Trophoblast cell (in vitro differentiated cells and primary cell): ENCODE measurements around the gene ARHGAP45.

Experiments
- DNase-seq, 2 donors: peaks; one replicate each; pipeline ENCODE4 v3.0.0-alpha.2; 2016
- H2AFZ ChIP-seq: 2 replicates; pipeline ENCODE4 v1.6.1; 2013; ENCODE audit warnings: low read length, moderate library complexity, mild to moderate bottlenecking; ENCODE audit not compliant: insufficient read depth, poor library complexity
- H2AK5ac ChIP-seq: 2 replicates; pipeline ENCODE4 v1.6.1; 2013; ENCODE audit warnings: mild to moderate bottlenecking, low read length
- H2BK120ac ChIP-seq: 2 replicates; pipeline ENCODE4 v1.6.1; 2013; ENCODE audit warnings: low read length, mild to moderate bottlenecking, moderate library complexity; ENCODE audit not compliant: insufficient read depth, poor library complexity
- H2BK12ac ChIP-seq: 2 replicates; pipeline ENCODE4 v1.6.1; 2013; ENCODE audit warnings: mild to moderate bottlenecking, low read length, moderate library complexity
- H2BK5ac ChIP-seq: 2 replicates; pipeline ENCODE4 v1.6.1; 2013; ENCODE audit warnings: low read length, low read depth, moderate library complexity, mild to moderate bottlenecking; ENCODE audit not compliant: poor library complexity
- H3K14ac ChIP-seq: 2 replicates; pipeline ENCODE4 v1.6.1; 2013; ENCODE audit warnings: mild to moderate bottlenecking, low read length
- H3K18ac ChIP-seq: 2 replicates; pipeline ENCODE4 v1.6.1; 2013; ENCODE audit warnings: mild to moderate bottlenecking, low read length
- H3K23ac ChIP-seq: 2 replicates; pipeline ENCODE4 v1.6.1; 2013; ENCODE audit warnings: low read length
- H3K27ac ChIP-seq: 2 replicates; pipeline ENCODE4 v1.5.1; 2013; ENCODE audit warnings: low read depth, mild to moderate bottlenecking, inconsistent platforms, low read length, moderate library complexity
- H3K27me3 ChIP-seq: 2 replicates; pipeline ENCODE4 v1.6.1; 2013; ENCODE audit warnings: inconsistent platforms, mild to moderate bottlenecking, low read length, moderate library complexity; ENCODE audit not compliant: insufficient read depth
- H3K36me3 ChIP-seq, 2 experiments: 1 replicate in 1 of 2; 2 replicates in 1 of 2; pipeline ENCODE4 v1.6.1; 2013; ENCODE audit warnings: low read length in 2 of 2, mild to moderate bottlenecking in 2 of 2, moderate library complexity in 1 of 2; ENCODE audit not compliant: insufficient read depth in 2 of 2, control insufficient read depth in 1 of 2
- H3K4ac ChIP-seq: 2 replicates; pipeline ENCODE4 v1.6.1; 2013; ENCODE audit warnings: low read depth, mild to moderate bottlenecking, low read length, moderate library complexity
- H3K4me1 ChIP-seq, 2 experiments: 1 replicate in 1 of 2; 2 replicates in 1 of 2; pipeline ENCODE4 v1.6.1; 2013; ENCODE audit warnings: low read length in 2 of 2, mild to moderate bottlenecking in 2 of 2, moderate library complexity in 1 of 2; ENCODE audit not compliant: insufficient read depth in 2 of 2, control insufficient read depth in 1 of 2
- H3K4me2 ChIP-seq: 2 replicates; pipeline ENCODE4 v1.6.1; 2013; ENCODE audit warnings: inconsistent platforms, mild to moderate bottlenecking, low read length, moderate library complexity
- H3K4me3 ChIP-seq: 2 replicates; pipeline ENCODE4 v1.5.1; 2013; ENCODE audit warnings: mild to moderate bottlenecking, low read depth, low read length, inconsistent platforms
- H3K79me1 ChIP-seq: one replicate; pipeline ENCODE4 v1.6.1; 2013; ENCODE audit warnings: low read length
- H3K79me2 ChIP-seq: 2 replicates; pipeline ENCODE4 v1.6.1; 2013; ENCODE audit warnings: low read length, mild to moderate bottlenecking; ENCODE audit not compliant: control insufficient read depth, insufficient read depth, poor library complexity
- H3K9ac ChIP-seq: 2 replicates; pipeline ENCODE4 v1.6.1; 2013; ENCODE audit warnings: mild to moderate bottlenecking, low read length
- H3K9me3 ChIP-seq: 2 replicates; pipeline ENCODE4 v1.6.1; 2013; ENCODE audit warnings: low read depth, mild to moderate bottlenecking, control low read depth, inconsistent platforms, low read length; ENCODE audit not compliant: insufficient read depth
- H4K12ac ChIP-seq: 2 replicates; pipeline ENCODE4 v1.6.1; 2013; ENCODE audit warnings: low read depth, mild to moderate bottlenecking, low read length, moderate library complexity
- H4K8ac ChIP-seq: 2 replicates; pipeline ENCODE4 v1.6.1; 2013; ENCODE audit warnings: low read depth, mild to moderate bottlenecking, low read length, moderate library complexity
- H4K91ac ChIP-seq: one replicate; pipeline ENCODE4 v1.6.1; 2013; ENCODE audit warnings: low read depth, mild to moderate bottlenecking, low read length, moderate library complexity
- WGBS: extraction: QIAGEN DNeasy Blood & Tissue Kit; methylation state at CpG from one replicate; pipeline ENCODE4 v1.1.7; 2013; ENCODE audit warnings: missing lambda C conversion rate; ENCODE audit not compliant: insufficient read length, insufficient coverage; ENCODE audit errors: extremely low coverage; 5-methylcytosine and 5-hydroxymethylcytosine counted together

Gene ARHGAP45

GRCh38 chr19:1063030-1063908 is 3.7 kb upstream of the ARHGAP45 start:
- Histone ChIP-seq H2BK5ac (no peak overlapping the region), H3K4me3 (peak overlapping the region; percentile 2), H3K9ac (no peak overlapping the region), H3K18ac (no peak overlapping the region), H4K12ac (no peak overlapping the region), H3K27ac (no peak overlapping the region), H4K91ac (no peak overlapping the region), H2BK12ac (no peak overlapping the region), H2AK5ac (no peak overlapping the region), H3K79me2 (no peaks in the 10 kb centered on the region), H3K27me3 (no peaks in the 10 kb centered on the region), H4K8ac (no peak overlapping the region), H2BK120ac (no peak overlapping the region), H3K23ac (no peak overlapping the region), H3K79me1 (peaks cover 18% of the 10 kb centered on the region), H3K4me1 (peaks cover 27 to 28% of the 10 kb centered on the region in 2 experiments), H3K4ac (no peak overlapping the region), H3K14ac (no peak overlapping the region), H2AFZ (no peak overlapping the region), H3K4me2 (no peak overlapping the region), H3K9me3 (peaks cover 19% of the 10 kb centered on the region), H3K36me3 (peaks cover 7% of the 10 kb centered on the region in 2 experiments)
- DNase-seq, result peak; percentile 64
- no CpG with 5 or more reads among the region's 37 CpGs for WGBS

GRCh38 chr19:1063909-1064660 is 2.9 kb upstream of the ARHGAP45 start:
- peak overlapping the region; percentile 36 for H4K91ac ChIP-seq
- no peak overlapping the region for H3K9ac ChIP-seq
- H2AFZ ChIP-seq, result no peak overlapping the region
- no peak overlapping the region for H3K4ac ChIP-seq
- H2AK5ac ChIP-seq, result no peak overlapping the region
- no peak overlapping the region for H3K23ac ChIP-seq
- no peak overlapping the region for H3K4me2 ChIP-seq
- H3K36me3 ChIP-seq, result no peaks in the 10 kb centered on the region
- no peak overlapping the region for H3K27ac ChIP-seq
- H3K18ac ChIP-seq, result no peak overlapping the region
- no peak overlapping the region for H4K8ac ChIP-seq
- H2BK12ac ChIP-seq, result no peak overlapping the region
- no peaks in the 10 kb centered on the region for H3K79me2 ChIP-seq
- no CpG with 5 or more reads among the region's 37 CpGs for WGBS
- no peak overlapping the region for H3K14ac ChIP-seq
- H3K79me1 ChIP-seq, result peaks cover 18% of the 10 kb centered on the region
- peaks cover 12% of the 10 kb centered on the region for H3K9me3 ChIP-seq
- peak in 1 of 2 donors; percentile 45 for DNase-seq
- H3K27me3 ChIP-seq, result no peaks in the 10 kb centered on the region
- H4K12ac ChIP-seq, result no peak overlapping the region
- H2BK120ac ChIP-seq, result no peak overlapping the region
- peaks cover 27 to 28% of the 10 kb centered on the region in 2 experiments for H3K4me1 ChIP-seq
- no peak overlapping the region for H2BK5ac ChIP-seq
- no peak overlapping the region for H3K4me3 ChIP-seq

GRCh38 chr19:1064661-1065605 is 2.0 kb upstream of the ARHGAP45 start:
- no peak overlapping the region for H3K23ac ChIP-seq
- no peak overlapping the region for H3K4me3 ChIP-seq
- H3K18ac ChIP-seq, result peak overlapping the region; percentile 36
- no peak overlapping the region for H3K9ac ChIP-seq
- H2BK12ac ChIP-seq, result peak overlapping the region; percentile 34
- no CpG with 5 or more reads among the region's 60 CpGs for WGBS
- H3K79me2 ChIP-seq, result no peaks in the 10 kb centered on the region
- H3K27me3 ChIP-seq, result no peaks in the 10 kb centered on the region
- no peak overlapping the region for H2AFZ ChIP-seq
- H2BK120ac ChIP-seq, result peak overlapping the region; percentile 3
- no peak overlapping the region for H2BK5ac ChIP-seq
- no peaks in the 10 kb centered on the region for H3K36me3 ChIP-seq
- H3K4me2 ChIP-seq, result peak overlapping the region; percentile 60
- peak; percentile 92 to 95 for DNase-seq
- no peak overlapping the region for H3K4ac ChIP-seq
- H3K14ac ChIP-seq, result peak overlapping the region; percentile 1
- peak overlapping the region; percentile 42 for H4K91ac ChIP-seq
- H2AK5ac ChIP-seq, result peak overlapping the region; percentile 20
- H3K4me1 ChIP-seq, result peaks cover 27 to 28% of the 10 kb centered on the region in 2 experiments
- peaks cover 12% of the 10 kb centered on the region for H3K9me3 ChIP-seq
- H4K12ac ChIP-seq, result peak overlapping the region; percentile 23
- H4K8ac ChIP-seq, result peak overlapping the region; percentile 39
- peaks cover 18% of the 10 kb centered on the region for H3K79me1 ChIP-seq
- peak overlapping the region; percentile 87 for H3K27ac ChIP-seq
